K562 (cell line): ENCODE results near the gene RASAL1. TPM values are rescaled to one million over a fixed set of nuclear protein-coding genes. Genes with fewer than 3 reads are reported as not detected.

Experiments
- BCLAF1 ChIP-seq, 2 experiments: fragments of 450-650 bp in 1 of 2; IDR thresholded peaks; 2 replicates each; pipeline ENCODE4 v1.6.1; 2011 to 2017; ENCODE audit warnings: low read depth in 2 of 2, antibody characterized with exemption in 1 of 2, borderline replicate concordance in 1 of 2, low read length in 1 of 2, mild to moderate bottlenecking in 1 of 2, mixed read lengths in 1 of 2; ENCODE audit not compliant: control insufficient read depth in 1 of 2
- HDAC1 ChIP-seq, 2 experiments: fragments of 450-650 bp; IDR thresholded peaks; 2 replicates each; pipeline ENCODE4 v1.6.1; 2016 to 2017; ENCODE audit warnings: inconsistent platforms in 1 of 2, mild to moderate bottlenecking in 1 of 2, moderate library complexity in 1 of 2
- SPI1 ChIP-seq: IDR thresholded peaks from 2 replicates; pipeline ENCODE4 v1.6.1; 2011; ENCODE audit warnings: low read depth, low read length, control low read depth, borderline replicate concordance
- ZBTB26 ChIP-seq: fragments of 450-650 bp; formaldehyde crosslinking; IDR thresholded peaks from 2 replicates; pipeline ENCODE4 v1.4.0; 2022; ENCODE audit warnings: missing genetic modification characterization
- polyA plus RNA-seq, 8 experiments: library from polyadenylated mRNA; depleted of rRNA in 4 of 8; stranded (reverse) in 5 of 8; unstranded in 3 of 8; fragments of >200 nt; fragmentation: Nextera tagmentation in 2 of 8; fragmentation: Illumina TruSeq in 1 of 8; extraction: Ambion mirVana in 2 of 8; extraction: Trizol in 1 of 8; gene quantifications; 2 replicates each; pipeline versions ENCODE4 v1.2.1 to v1.2.3, GENCODE V29; 2011 to 2014; ENCODE audit warnings: inconsistent platforms in 1 of 8, missing spikeins in 1 of 8
- total RNA-seq, 7 experiments: library from RNA; depleted of rRNA in 6 of 7; stranded (reverse); fragments of >200 nt in 6 of 7; fragmentation: Illumina TruSeq in 2 of 7; extraction: Trizol in 2 of 7; gene quantifications; 2 replicates each; pipeline versions ENCODE4 v1.2.1 to v1.2.3, GENCODE V29; 2011 to 2021; ENCODE audit warnings: low replicate concordance in 1 of 7

The RASAL1 gene
- total and polyA plus RNA-seq, 9 of the 15 experiments (the other 6 are each of a cell fraction or from before 2014, with no cell fraction given): 0.06 to 0.16 (median 0.14) TPM; not detected in 6

- TF ChIP-seq ZBTB26 (CRISPR knock-in tag) (no peak), BCLAF1 (IDR thresholded peaks at IDR 0.05; ENCODE audit: borderline replicate concordance in 1 of 2, control insufficient read depth in 1 of 2, low read depth in 2 of 2, low read length in 1 of 2) (no peak), SPI1 (no peak), HDAC1 (IDR thresholded peaks at IDR 0.05) (no peak)
Measured at GRCh38 chr12:113093409-113094101, 42.0 kb downstream of the RASAL1 start (continued).
